DND-41 (cell line): ENCODE measurements around the gene OR8B8.

Experiments used
- ATAC-seq: fragments of 200-7000 bp; cut with Tn5 transposase; 3 replicates; pipeline ENCODE4 v1.9.1; 2021; ENCODE audit warnings: low read depth; ENCODE audit not compliant: insufficient read depth
- DNase-seq: peaks from one replicate; pipeline ENCODE4 v3.0.0-alpha.2; 2020
- H2AFZ ChIP-seq: 2 replicates; pipeline ENCODE4 v1.6.0; 2012; ENCODE audit warnings: low read depth, low read length
- H3K27ac ChIP-seq: 2 replicates; pipeline ENCODE4 v1.5.1; 2012; ENCODE audit warnings: low read length, inconsistent platforms
- H3K27me3 ChIP-seq: fragments of 200-600 bp; sonication (generic); 2 replicates; pipeline ENCODE4 v1.6.0; 2012; ENCODE audit warnings: low read length, mild to moderate bottlenecking, inconsistent platforms; ENCODE audit not compliant: insufficient read depth, poor library complexity
- H3K36me3 ChIP-seq: 2 replicates; pipeline ENCODE4 v1.5.1; 2012; ENCODE audit warnings: low read length, inconsistent platforms; ENCODE audit not compliant: insufficient read depth
- H3K4me1 ChIP-seq: 2 replicates; pipeline ENCODE4 v1.5.1; 2012; ENCODE audit warnings: mild to moderate bottlenecking, low read length; ENCODE audit not compliant: insufficient read depth
- H3K4me2 ChIP-seq: 2 replicates; pipeline ENCODE4 v1.6.0; 2012; ENCODE audit warnings: mild to moderate bottlenecking, moderate library complexity, low read length, inconsistent platforms; ENCODE audit not compliant: insufficient read depth
- H3K4me3 ChIP-seq, 2 experiments: fragments of 200-600 bp in 1 of 2; shearing (Covaris generic) in 1 of 2; 2 replicates each; pipeline ENCODE4 v1.5.1; 2012 to 2016; ENCODE audit warnings: inconsistent platforms in 2 of 2, low read length in 2 of 2, mild to moderate bottlenecking in 2 of 2, low read depth in 1 of 2, moderate library complexity in 1 of 2
- H3K79me2 ChIP-seq: 2 replicates; pipeline ENCODE4 v1.6.0; 2012; ENCODE audit warnings: low read length, inconsistent platforms; ENCODE audit not compliant: insufficient read depth
- H3K9ac ChIP-seq: 2 replicates; pipeline ENCODE4 v1.6.0; 2012; ENCODE audit warnings: low read depth, mild to moderate bottlenecking, inconsistent platforms, low read length, moderate library complexity
- H3K9me3 ChIP-seq: 2 replicates; pipeline ENCODE4 v1.5.1; 2012; ENCODE audit warnings: low read length, moderate library complexity, mild to moderate bottlenecking, inconsistent platforms; ENCODE audit not compliant: insufficient read depth, severe bottlenecking
- H4K20me1 ChIP-seq: 2 replicates; pipeline ENCODE4 v1.6.0; 2012; ENCODE audit warnings: low read length; ENCODE audit not compliant: insufficient read depth
- CTCF ChIP-seq: IDR thresholded peaks from 2 replicates; pipeline ENCODE4 v1.5.1; 2012; ENCODE audit warnings: borderline replicate concordance, low read length, moderate library complexity, mild to moderate bottlenecking; ENCODE audit not compliant: poor library complexity, severe bottlenecking; ENCODE audit errors: extremely low read depth
- EZH2 ChIP-seq: IDR thresholded peaks from 3 replicates; pipeline ENCODE4 v1.6.1; 2012; ENCODE audit warnings: borderline replicate concordance, low read depth, mild to moderate bottlenecking, moderate library complexity, low read length, inconsistent platforms; ENCODE audit not compliant: severe bottlenecking

OR8B8 gene

GRCh38 chr11:124434699-124435098, 10.8 kb downstream of the OR8B8 start:
- H3K27me3 ChIP-seq, result peaks cover 14% of the 10 kb centered on the region
- no peak for TF ChIP-seq CTCF
- DNase-seq, result no peak

DNA sequence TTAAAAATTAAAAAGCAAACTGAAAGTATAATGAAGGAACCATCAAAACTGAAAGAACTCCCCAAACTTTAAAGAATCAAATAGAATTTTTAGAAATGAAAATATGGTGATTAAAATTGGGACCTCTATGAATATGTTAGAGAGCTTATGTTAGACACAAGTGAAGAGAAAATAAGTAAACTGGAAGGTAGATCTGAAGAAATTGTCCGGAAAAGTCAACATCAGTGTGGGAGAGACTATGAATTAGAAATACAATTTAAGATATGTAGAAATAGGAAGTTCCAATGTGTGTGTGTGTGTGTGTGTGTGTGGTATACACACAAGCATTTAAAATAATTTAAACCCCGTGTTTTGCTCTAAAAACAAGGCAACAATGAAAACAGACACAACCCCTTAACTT, 15.9 kb downstream of the OR8B8 start:
- H3K9me3 ChIP-seq, result peaks cover 6% of the 10 kb centered on the region
- H3K4me2 ChIP-seq, result no peak overlapping the region
- H4K20me1 ChIP-seq, result no peaks in the 10 kb centered on the region
- no peaks in the 10 kb centered on the region for H3K79me2 ChIP-seq
- DNase-seq (no peak), ATAC-seq (no peak)
- H3K27ac ChIP-seq, result no peak overlapping the region
- H3K9ac ChIP-seq, result no peak overlapping the region
- H3K36me3 ChIP-seq, result no peaks in the 10 kb centered on the region
- peaks cover 10% of the 10 kb centered on the region for H3K27me3 ChIP-seq
- no peaks in the 10 kb centered on the region for H3K4me1 ChIP-seq
- no peak overlapping the region for H3K4me3 ChIP-seq
- TF ChIP-seq EZH2, result no peak
- no peak for TF ChIP-seq CTCF
- H2AFZ ChIP-seq, result no peak overlapping the region

More at GRCh38 chr11:124434699-124435098, 10.8 kb downstream of the OR8B8 start:
- Histone ChIP-seq H3K9ac (no peak overlapping the region), H3K4me1 (no peaks in the 10 kb centered on the region), H4K20me1 (no peaks in the 10 kb centered on the region), H2AFZ (no peak overlapping the region), H3K9me3 (peaks cover 4% of the 10 kb centered on the region), H3K4me3 (no peak overlapping the region), H3K27ac (no peak overlapping the region), H3K79me2 (no peaks in the 10 kb centered on the region), H3K36me3 (no peaks in the 10 kb centered on the region), H3K4me2 (no peak overlapping the region)
- ATAC-seq, result no peak

DNA sequence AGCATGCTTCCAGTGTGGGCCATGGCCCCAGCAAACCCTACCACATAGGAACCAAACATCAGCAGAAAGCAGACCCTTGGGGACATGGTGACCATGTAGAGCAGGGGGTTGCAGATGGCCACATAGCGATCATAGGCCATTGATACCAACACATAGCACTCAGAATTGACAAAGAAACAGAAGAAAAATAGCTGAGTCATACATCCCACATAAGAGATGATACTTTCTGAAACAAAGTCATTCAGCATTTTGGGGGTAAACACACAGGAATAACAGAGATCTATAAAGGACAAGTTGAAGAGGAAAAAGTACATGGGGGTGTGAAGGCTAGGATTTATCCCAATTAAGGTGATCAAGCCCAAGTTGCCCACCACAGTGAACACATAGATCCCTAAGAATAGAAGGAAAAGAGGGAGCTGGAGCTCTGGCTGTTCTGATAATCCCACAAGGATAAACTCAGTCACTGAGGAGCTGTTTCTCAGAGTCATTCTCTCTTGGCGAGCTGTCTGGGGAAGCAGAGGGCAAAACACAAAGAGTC, 21.0 kb downstream of the OR8B8 start, which contains the start of gene OR8B4:
Gene OR8B4, minus strand, starts transcription at position 488 of the 538 bp plus-strand sequence. Its CDS starts 0 bp downstream, at position 488.
- Histone ChIP-seq H3K27ac (no peak within 1 kb of the TSS), H3K4me3 (no peak within 1 kb of the TSS), H3K4me1 (no peaks in the 10 kb centered on the region), H3K79me2 (no peaks in the 10 kb centered on the region), H3K36me3 (no peaks in the 10 kb centered on the region), H3K9me3 (no peaks in the 10 kb centered on the region), H3K27me3 (no peaks in the 10 kb centered on the region), H4K20me1 (no peaks in the 10 kb centered on the region), H3K4me2 (no peak within 1 kb of the TSS), H2AFZ (no peak within 1 kb of the TSS), H3K9ac (no peak within 1 kb of the TSS)
- no peak for TF ChIP-seq CTCF
- TF ChIP-seq EZH2, result no peak
- DNase-seq (no peak), ATAC-seq (no peak)

DNA sequence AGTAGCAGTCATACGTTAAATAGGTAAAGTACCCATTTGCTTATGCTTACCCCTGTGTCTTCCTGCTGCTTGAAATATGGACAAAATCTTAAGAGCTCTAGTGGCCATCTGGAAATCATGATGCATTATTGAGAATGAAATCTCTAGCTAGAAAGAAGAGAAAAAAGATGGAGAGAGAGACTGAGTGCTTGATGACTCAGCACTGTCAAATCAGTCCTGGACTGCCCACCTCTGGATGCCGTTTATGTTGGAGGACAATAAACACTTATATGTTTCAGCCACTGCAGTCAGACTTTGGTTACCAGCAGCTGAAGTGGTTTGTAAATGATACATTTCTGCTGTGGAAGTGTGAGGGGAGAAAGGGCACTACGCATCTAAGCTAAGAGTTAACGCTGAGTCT, 24.5 kb downstream of the OR8B8 start:
- TF ChIP-seq EZH2 (no peak), CTCF (no peak)
- Histone ChIP-seq H3K79me2 (no peaks in the 10 kb centered on the region), H3K9ac (no peak overlapping the region), H3K27ac (no peak overlapping the region), H3K4me2 (no peak overlapping the region), H3K4me1 (no peaks in the 10 kb centered on the region), H3K9me3 (no peaks in the 10 kb centered on the region), H3K4me3 (no peak overlapping the region), H4K20me1 (no peaks in the 10 kb centered on the region), H3K36me3 (no peaks in the 10 kb centered on the region), H2AFZ (no peak overlapping the region), H3K27me3 (peaks cover 3% of the 10 kb centered on the region)
- ATAC-seq, result no peak
- DNase-seq, result no peak
